ENCODE data around the gene HBG2. TPM values are rescaled to one million over a fixed set of nuclear protein-coding genes. Genes with fewer than 3 reads are reported as not detected.

The HBG2 gene
- total and polyA plus RNA-seq, 8 donors: 1,963 to 7,853 (median 3,552) TPM; not detected in 2

DNA sequence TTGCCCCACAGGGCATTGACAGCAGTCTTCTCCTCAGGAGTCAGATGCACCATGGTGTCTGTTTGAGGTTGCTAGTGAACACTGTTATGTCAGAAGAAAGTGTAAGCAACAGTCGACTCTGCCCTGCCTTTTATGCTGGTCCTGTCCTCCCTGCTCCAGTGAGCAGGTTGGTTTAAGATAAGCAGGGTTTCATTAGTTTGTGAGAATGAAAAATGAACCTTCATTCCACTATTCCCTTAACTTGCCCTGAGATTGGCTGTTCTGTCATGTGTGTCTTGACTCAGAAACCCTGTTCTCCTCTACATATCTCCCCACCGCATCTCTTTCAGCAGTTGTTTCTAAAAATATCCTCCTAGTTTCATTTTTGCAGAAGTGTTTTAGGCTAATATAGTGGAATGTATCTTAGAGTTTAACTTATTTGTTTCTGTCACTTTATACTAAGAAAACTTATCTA is 20.2 kb downstream of the HBG2 start, which contains the start of gene HBD:
HBD (minus strand) TSS at position 103 of the 454 bp plus-strand sequence; CDS start at position 53, 50 bp downstream.
- Histone ChIP-seq H3K27me3 (no peaks in the 10 kb centered on the region), H3K4me3 (no peak within 1 kb of the TSS), H3K36me3 (no peaks in the 10 kb centered on the region), H3K9me3 (no peaks in the 10 kb centered on the region), H3K27ac (no peak within 1 kb of the TSS), H3K4me1 (no peaks in the 10 kb centered on the region)
- intact Hi-C loops (cut with DNase I): no loop called here
- TF ChIP-seq, protein P1, sequence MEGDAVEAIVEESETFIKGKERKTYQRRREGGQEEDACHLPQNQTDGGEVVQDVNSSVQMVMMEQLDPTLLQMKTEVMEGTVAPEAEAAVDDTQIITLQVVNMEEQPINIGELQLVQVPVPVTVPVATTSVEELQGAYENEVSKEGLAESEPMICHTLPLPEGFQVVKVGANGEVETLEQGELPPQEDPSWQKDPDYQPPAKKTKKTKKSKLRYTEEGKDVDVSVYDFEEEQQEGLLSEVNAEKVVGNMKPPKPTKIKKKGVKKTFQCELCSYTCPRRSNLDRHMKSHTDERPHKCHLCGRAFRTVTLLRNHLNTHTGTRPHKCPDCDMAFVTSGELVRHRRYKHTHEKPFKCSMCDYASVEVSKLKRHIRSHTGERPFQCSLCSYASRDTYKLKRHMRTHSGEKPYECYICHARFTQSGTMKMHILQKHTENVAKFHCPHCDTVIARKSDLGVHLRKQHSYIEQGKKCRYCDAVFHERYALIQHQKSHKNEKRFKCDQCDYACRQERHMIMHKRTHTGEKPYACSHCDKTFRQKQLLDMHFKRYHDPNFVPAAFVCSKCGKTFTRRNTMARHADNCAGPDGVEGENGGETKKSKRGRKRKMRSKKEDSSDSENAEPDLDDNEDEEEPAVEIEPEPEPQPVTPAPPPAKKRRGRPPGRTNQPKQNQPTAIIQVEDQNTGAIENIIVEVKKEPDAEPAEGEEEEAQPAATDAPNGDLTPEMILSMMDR (IDR thresholded peaks at IDR 0.05): no peak
- DNase-seq (no peak), ATAC-seq (no peak)

DNA sequence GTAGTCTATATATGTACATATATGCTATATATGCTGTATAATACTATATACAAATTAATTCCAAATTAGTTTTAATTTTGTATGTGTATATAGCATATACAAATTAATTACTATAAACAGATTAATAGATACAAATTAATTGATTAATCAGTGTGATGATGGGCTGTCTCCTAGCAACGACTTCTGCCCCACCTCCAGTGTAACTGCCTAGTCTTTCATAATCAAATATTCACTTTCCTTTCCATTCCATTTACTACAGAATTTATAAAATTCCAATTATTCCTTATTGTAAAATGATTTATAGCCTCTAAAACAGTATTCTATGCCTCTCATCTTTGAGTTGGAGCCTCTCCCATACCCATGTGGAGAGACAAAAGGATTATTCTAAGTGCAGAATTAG is 21.3 kb downstream of the HBG2 start:
- no peak overlapping the region for H3K4me3 ChIP-seq
- ATAC-seq: no peak
- H3K9me3 ChIP-seq: no peaks in the 10 kb centered on the region
- no peak overlapping the region for H3K27ac ChIP-seq
- intact Hi-C loops (cut with DNase I): no loop called here
- no peaks in the 10 kb centered on the region for H3K27me3 ChIP-seq
- DNase-seq: no peak
- no peaks in the 10 kb centered on the region for H3K4me1 ChIP-seq
- TF ChIP-seq, protein P1 (IDR thresholded peaks at IDR 0.05): no peak
- H3K36me3 ChIP-seq: no peaks in the 10 kb centered on the region

DNA sequence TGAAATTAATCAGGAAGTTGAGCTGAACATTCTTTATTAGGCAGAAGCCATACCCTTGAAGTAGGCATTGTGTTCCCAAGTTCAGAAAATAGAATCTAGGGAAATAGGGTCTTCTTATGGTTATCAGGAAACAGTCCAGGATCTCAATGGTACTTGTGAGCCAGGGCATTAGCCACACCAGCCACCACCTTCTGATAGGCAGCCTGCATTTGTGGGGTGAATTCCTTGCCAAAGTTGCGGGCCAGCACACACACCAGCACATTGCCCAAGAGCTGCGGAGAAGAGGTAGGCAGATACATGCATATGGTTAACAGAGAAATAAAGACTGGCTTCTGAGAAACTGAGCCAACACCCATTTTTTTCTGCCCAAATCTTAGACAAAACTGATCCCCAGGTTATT is 21.8 kb downstream of the HBG2 start:
- TF ChIP-seq, protein P1 (IDR thresholded peaks at IDR 0.05): no peak
- H3K27me3 ChIP-seq: no peaks in the 10 kb centered on the region
- H3K4me1 ChIP-seq: no peaks in the 10 kb centered on the region
- no peak overlapping the region for H3K27ac ChIP-seq
- no peak overlapping the region for H3K4me3 ChIP-seq
- DNase-seq (no peak), ATAC-seq (no peak)
- intact Hi-C loops (cut with DNase I): no loop called here
- no peaks in the 10 kb centered on the region for H3K36me3 ChIP-seq
- H3K9me3 ChIP-seq: no peaks in the 10 kb centered on the region

GRCh38 chr11:5232176-5232575 is 22.4 kb downstream of the HBG2 start:
- intact Hi-C loops (cut with DNase I): no loop called here
- Histone ChIP-seq H3K36me3 (no peaks in the 10 kb centered on the region), H3K4me3 (no peak overlapping the region), H3K9me3 (no peaks in the 10 kb centered on the region), H3K4me1 (no peaks in the 10 kb centered on the region), H3K27me3 (no peaks in the 10 kb centered on the region), H3K27ac (no peak overlapping the region)
- DNase-seq (no peak), ATAC-seq (no peak)
- TF ChIP-seq, protein P1 (IDR thresholded peaks at IDR 0.05): no peak

GRCh38 chr11:5231111-5231510 is 23.5 kb downstream of the HBG2 start:
- H3K36me3 ChIP-seq: no peaks in the 10 kb centered on the region
- no peak overlapping the region for H3K27ac ChIP-seq
- intact Hi-C loops (cut with DNase I): no loop called here
- TF ChIP-seq, protein P1 (IDR thresholded peaks at IDR 0.05): no peak
- no peak for DNase-seq
- H3K4me3 ChIP-seq: no peak overlapping the region
- H3K9me3 ChIP-seq: no peaks in the 10 kb centered on the region
- ATAC-seq: no peak
- H3K27me3 ChIP-seq: no peaks in the 10 kb centered on the region
- no peaks in the 10 kb centered on the region for H3K4me1 ChIP-seq

All from left lung (tissue), 10 donors.